OCI-LY3 (cell line): ENCODE measurements around the gene MIDN.

Experiments
- EZH2phosphoT487 ChIP-seq: fragments of 200-600 bp; shearing (Covaris generic); IDR thresholded peaks from 2 replicates; pipeline ENCODE4 v1.6.1; 2018; ENCODE audit warnings: antibody characterized with exemption, mixed run types, low read depth
- TF ChIP-seq, protein P1 (sequence below): fragments of 200-600, 300-600 bp; sonication (generic); IDR thresholded peaks from 2 replicates; pipeline ENCODE4 v1.5.1; 2014; ENCODE audit warnings: antibody characterized with exemption, low read length, low read depth

- TF ChIP-seq, protein P1, sequence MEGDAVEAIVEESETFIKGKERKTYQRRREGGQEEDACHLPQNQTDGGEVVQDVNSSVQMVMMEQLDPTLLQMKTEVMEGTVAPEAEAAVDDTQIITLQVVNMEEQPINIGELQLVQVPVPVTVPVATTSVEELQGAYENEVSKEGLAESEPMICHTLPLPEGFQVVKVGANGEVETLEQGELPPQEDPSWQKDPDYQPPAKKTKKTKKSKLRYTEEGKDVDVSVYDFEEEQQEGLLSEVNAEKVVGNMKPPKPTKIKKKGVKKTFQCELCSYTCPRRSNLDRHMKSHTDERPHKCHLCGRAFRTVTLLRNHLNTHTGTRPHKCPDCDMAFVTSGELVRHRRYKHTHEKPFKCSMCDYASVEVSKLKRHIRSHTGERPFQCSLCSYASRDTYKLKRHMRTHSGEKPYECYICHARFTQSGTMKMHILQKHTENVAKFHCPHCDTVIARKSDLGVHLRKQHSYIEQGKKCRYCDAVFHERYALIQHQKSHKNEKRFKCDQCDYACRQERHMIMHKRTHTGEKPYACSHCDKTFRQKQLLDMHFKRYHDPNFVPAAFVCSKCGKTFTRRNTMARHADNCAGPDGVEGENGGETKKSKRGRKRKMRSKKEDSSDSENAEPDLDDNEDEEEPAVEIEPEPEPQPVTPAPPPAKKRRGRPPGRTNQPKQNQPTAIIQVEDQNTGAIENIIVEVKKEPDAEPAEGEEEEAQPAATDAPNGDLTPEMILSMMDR = no peak
- no peak for TF ChIP-seq EZH2phosphoT487
Measured at GRCh38 chr19:1229924-1230782, 18.2 kb upstream of the MIDN start.
